ENCODE results near the gene IQCK.

The IQCK gene

DNA sequence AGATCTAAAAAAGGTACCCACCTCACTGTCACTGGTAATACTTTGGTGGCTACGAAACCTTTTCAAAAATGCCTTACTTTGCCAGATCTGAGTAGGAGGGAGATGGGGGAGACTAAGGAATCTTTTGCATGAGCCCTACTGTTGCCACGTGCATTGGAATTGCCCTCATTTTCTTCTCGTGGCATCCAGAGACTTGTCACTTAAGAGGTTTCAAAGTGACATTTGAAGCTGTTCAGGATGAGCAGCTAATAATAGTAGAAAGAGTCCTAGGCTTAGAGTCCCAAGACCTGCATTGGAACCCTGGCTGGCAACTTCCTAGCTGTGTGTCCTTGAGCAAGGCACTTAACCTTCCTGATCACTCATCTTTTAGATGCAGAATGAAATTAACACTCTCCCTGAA, 123.1 kb downstream of the IQCK start:
- no peak for DNase-seq

DNA sequence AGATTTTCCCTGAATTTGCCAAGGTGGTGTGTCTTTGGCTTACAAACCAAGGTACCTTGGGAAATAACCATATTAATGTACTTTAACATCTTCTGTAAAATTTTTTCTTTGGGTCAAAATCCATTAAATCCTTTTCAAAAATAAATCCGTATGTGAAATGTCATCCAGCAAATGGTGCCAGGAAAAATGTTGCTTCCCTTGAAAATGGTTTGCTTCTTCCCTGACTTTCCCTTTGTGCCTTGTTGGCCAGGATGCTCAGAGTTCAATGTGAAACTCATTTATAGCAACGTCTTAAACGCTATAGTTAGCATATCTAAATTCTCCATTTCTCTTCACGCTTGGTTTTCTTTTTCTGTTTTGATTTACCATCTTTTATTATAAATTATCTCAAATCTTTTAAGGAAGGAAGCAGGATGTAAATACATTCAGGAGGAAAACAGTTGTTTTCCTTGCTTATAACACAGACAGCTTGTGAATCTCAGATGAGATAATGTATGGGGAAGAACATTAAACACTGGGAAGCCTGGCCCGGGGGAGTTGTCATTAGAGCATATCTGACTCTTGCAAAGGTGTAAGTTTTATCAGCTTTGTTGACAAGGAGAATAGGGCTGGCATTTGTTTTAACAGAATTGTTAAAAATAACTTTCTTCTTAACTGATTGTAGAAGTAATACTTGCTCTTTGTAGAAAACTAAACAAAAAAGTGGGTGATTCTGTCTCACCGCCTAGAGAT, 124.5 kb downstream of the IQCK start:
- DNase-seq = no peak

DNA sequence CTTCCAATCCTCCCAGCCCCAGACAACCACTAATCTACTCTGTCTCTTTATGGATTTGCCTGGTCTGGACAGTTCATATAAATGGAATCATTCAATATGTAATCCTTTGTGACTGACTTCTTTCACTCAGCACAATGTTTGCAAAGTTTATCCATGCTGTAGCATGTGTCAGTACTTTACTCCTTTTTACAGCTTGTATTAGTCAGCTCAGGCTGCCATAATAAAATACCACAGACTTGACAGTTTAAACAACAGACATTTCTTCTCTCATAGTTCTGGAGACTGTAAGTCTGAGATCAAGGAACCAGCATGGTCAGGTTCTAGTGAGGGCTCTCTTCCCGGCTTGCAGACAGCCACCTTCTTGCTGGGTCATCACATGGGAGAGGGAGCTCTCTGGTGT, 125.3 kb downstream of the IQCK start:
- no peak for DNase-seq

DNA sequence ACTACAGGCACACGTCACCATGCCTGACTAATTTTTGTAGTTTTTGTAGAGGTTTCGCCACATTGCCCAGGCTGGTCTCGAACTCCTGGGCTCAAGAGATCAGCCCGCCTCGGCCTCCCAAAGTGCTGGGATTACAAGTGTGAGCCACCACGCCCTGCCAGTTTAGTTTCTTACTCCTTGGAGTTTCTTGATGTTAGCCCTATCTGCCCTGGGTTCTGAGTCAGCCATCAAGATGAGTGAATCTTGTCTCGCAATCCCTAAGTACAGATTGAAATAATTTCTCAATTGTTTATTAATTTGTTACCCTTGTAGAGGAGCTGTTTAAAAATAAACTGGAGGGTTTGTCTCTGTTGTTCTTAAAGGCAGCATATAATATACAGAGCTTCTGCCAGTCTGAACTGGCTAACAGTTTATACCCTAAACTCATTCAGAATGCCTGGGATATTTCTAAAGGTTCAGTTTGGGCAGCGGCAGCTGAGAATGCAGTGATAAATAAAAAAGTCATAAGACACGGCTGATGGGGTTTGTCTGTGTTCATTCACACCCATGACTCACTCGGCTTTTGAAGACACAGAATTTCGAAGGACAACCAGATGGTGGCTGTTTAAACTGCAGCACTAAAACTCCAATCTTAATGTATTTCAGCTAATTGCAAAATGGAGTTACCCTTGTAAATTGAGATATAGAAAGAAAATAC, 127.0 kb downstream of the IQCK start:
- DNase-seq = no peak

DNA sequence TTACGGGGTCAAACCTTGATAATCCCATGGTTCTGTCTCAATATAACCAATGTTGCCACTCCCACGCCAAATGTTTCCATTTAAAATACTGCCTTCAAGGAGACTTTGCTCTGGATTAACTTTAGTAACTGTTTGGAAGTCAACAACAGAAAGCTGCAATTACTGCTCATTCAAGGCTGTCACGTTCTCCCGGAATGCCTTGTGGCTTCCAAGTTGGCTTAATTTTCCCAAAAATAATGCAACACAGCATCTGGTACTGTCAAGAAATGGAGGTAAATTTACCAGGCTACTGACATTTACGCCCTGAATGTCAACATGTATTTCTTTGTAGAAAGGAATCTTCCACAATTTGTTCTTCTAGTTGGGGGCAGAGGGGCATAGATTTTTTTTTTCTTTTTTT, 128.4 kb downstream of the IQCK start:
- no peak for DNase-seq

DNA sequence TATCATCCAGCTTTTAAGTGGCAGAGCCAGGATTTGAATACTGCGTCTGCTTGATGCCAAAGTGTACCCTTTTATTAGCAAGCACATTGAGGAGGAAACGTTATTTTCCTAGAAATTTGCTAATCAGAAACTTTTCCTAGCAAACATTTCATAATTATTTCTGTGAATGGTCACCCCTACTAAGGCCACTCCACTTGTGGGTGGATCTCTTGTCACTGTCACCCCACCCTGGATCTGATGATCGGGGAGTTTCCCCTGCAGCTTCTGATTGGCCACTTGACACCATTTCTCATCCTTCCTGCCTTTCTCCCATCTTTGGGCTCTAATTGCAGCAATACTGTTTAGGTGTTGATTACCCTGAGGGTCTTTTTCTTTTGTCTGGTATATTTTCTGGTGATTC, 130.7 kb downstream of the IQCK start:
- DNase-seq = no peak

DNA sequence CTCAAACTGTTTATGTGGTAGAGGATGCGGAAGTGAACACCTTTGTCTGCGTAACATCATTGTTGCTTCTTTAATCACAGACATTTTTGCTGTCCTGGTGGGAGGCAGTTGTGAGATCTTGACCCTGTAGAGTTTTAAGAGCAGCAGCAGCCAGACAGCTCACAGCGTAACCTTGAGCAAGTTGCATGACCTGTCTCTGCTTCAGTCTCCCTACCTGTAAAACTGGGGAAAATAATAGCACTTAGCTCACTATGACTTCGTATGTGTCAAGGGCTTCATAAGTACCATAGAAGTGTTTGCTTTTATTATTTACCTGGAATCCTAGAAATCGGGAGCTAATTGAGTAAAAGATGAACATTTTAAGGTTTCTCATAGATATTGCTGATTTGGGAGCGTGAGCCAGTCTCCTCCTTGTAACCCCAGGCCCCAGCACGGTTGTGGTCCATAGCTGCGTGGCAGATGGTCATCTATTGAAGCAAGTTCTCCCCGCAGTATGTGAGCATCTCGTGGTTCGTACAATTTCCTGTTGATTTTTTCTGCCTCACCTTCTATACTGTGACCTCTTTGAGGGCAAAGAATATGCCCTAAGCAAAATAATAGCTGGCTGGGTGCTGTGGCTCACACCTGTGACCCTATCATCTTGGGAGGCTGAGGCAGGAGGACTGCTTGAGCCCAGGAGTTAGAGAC, 132.2 kb downstream of the IQCK start:
- no peak for DNase-seq

DNA sequence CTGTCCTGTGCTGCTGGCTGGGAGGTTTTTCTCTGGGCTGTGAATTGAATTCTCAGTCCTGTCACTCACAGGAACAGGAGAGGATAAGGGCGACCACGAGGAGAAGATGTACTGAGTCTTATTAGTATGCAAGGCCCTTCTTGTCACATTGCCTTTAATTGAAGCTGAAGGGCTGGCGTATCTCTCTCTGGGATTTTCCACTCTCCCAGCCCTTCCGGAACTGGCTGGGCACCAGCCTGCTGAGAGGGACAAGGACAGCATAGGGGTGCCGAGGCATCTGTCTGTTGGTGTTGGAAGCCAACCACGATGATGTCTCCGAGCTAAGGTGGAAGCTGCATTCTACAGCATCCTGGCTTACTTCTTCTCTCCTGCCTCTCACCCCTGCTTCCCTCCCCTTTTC, 133.4 kb downstream of the IQCK start:
- DNase-seq = no peak

DNA sequence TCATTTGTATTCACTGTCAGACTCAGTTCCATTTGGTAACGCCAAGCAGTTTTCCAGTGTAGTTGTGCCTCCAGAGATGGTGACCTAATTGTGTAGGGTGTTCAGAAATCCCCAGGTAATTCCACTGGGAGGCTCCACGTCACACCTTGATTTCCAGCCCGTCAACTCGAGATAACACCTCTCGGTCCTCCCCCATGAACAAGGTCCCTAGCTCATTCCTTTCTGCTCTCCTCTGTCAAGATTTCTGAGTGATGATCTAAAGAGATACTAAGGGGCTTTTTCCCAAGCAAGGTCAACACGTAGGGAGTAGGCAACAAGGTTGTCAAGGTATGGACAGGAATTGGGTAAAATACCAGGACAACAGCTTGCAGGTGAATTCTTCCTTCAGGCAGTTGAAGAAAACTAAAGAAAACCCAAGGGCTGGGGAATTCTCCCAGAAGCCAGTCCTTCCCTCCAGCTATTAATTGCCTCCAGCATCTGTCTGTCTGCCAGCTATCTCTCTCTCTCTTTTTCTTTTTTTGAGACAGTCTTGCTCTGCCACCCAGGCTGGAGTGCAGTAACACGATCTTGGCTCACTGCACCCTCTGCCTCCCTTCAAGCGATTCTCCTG, 135.2 kb downstream of the IQCK start:
- DNase-seq = no peak

DNA sequence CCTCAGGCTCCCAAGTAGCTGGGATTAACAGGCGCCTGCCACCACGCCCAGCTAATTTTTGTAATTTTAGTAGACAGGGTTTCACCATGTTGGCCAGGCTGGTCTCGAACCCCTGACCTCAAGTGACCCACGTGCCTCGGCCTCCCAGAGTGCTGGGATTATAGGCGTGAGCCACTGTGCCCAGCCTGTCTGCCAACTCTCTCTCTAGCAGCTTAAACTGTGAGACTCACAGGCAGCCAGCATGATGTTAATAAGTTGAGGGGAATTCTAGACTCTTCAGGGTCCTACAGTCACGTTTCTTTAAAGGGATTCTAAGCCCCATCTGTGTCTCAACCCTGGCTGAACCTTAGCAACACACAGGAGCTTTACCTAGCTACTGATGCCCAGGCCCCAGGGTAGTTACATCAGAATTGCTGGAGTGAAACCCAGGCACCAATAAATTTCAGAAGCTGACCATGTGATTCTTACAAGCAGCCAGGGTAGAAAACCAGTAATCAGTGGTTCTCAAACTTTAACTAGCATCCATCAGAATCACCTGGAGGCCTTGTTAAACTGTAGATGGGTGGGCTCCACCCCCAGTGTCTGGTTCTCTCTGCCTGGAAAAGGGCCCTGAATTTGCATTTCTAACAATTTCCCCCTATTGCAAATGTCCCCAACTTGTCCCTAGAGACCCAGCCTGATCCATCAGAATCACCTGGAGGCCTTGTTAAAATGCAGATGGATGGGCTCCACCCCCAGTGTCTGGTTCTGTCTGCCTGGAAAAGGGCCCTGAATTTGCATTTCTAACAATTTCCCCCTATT, 135.9 kb downstream of the IQCK start:
- DNase-seq = no peak

DNA sequence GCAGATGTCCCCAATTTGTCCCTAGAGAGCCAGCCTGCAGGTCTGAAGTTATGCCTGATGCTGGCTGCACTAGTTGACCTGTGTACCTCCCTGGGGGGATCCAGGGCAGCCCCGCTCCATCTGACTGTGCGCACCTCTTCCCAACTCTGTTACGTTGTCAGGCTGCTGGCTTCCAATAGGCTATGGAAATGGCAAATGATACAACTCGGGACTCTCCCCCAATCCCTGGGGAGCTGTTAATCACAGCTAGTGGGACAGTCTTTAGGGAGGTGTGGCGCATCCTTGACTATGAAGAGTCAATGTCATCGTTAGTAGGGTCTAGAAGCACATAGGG, 136.4 kb downstream of the IQCK start:
- DNase-seq = no peak

DNA sequence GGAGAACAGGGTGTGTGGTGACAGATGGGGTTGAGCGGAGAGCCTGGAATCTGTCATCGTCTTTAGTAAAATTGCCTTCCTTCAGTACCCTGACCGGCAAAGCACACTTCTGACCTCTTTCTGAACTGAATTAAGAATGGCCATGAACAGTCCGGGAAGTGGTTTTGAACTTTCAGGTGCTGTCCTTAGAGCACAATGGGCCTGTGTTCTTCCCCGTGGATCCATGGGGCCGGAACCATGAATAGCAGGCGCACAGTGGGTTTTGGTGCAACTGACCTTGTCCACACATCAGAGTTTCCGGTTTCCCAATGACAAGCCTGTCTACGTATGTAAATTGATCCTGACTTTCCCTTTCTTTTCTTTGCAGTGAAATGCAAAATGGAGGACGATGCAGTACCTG, 138.0 kb downstream of the IQCK start:
- no peak for DNase-seq

DNA sequence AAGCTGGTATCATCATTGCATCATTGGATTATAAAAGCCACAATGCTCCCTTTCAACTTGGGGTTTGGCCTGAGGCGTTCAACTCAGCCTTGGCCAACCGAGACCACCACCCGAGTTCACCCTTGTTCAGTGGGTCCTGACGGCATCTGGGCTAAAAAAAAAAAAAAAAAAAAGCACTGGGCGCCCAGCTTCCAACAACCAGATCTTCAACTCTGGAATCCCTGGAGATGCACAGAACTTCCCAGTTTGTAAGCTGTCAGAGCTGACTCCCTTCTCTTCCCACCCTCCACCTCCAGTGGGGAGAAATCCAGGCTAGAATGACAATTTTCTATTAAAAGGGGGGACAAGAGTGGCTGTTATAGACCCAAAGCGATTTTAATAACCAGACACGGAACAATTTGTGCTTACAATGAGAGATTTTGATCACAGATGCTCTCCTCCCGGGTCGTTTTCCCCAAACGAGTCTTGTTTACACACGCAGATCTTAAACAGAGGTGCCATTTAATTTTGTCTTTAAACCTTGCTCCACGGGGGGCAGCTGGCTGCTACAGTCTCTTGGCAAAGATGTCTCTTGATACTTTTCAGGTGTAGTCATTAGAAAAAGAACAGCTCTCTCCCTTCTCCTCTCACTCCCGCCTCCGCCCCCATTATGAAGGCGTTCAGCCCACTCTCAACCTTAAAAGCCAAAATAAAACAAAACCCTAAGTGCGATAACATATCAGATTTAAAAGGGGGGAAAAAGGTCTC, 139.7 kb downstream of the IQCK start:
- DNase-seq = no peak

DNA sequence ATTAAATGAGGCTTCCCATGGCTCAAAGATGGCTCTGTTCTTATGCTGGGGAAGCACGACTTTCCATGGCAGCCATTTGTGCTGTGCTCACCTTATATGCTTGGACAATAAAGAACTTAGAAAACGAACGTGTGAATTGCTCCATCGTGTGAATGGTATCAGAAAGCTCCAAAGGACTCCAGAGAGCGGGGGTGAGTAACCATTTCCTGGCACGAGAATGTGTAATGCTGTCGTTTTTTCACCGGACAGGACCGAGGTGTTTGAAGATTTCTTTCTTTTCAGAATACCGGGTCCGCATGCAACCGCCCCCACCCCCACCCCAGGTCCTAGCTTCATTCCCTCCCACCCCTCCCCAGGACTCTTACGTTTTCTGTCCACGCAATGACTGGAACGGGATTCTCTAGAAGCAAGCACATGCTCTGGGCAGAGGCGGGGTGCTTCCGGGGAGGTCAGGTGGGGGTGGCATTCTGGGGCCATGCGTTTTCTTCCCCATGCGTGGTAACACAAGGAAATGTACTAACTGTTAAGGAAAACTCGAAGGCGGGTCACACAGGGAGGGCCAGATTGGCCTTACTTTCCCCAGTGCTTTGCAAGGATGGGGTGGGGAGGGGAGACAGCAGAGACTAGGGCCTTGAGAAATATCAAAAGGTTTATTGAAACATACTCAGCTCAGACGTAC, 140.4 kb downstream of the IQCK start:
- no peak for DNase-seq

DNA sequence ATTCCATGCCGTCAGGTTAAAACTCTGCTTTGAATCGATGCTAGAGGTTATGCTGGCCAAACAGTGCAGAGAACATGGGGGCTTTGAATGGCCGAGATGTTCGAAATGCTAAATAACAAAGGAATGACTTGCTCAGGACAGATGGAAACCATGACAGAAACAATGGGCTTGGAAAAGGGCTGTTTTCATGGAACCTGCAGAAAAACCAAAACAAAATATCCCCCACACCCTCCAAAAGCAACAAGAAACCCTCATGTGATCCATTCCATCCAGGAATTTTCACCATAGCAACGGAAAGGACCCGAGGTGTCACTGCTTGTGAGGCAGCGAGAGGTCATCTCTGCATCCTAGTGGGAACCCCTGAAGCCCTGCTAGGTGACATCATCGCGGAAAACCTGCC, 141.1 kb downstream of the IQCK start:
- no peak for DNase-seq

DNA sequence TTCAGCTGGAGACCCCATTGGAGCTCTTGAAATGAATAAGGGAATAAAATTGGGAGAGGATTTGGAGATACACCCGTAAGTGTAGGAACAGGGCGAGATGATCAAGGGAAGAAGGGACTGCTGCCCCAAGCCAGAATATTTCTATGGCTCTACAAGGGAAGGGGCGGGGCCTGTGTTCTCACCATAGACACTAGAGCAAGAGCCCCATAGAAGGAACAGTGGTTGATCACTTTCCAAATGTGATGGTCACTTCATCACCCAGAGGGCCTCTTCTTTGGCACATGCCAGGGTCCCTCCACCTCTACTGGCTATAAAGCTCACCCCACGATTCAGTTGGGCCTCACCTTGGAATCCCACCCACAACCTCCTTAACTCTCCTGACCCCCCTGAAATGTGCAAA, 141.5 kb downstream of the IQCK start:
- DNase-seq = no peak

DNA sequence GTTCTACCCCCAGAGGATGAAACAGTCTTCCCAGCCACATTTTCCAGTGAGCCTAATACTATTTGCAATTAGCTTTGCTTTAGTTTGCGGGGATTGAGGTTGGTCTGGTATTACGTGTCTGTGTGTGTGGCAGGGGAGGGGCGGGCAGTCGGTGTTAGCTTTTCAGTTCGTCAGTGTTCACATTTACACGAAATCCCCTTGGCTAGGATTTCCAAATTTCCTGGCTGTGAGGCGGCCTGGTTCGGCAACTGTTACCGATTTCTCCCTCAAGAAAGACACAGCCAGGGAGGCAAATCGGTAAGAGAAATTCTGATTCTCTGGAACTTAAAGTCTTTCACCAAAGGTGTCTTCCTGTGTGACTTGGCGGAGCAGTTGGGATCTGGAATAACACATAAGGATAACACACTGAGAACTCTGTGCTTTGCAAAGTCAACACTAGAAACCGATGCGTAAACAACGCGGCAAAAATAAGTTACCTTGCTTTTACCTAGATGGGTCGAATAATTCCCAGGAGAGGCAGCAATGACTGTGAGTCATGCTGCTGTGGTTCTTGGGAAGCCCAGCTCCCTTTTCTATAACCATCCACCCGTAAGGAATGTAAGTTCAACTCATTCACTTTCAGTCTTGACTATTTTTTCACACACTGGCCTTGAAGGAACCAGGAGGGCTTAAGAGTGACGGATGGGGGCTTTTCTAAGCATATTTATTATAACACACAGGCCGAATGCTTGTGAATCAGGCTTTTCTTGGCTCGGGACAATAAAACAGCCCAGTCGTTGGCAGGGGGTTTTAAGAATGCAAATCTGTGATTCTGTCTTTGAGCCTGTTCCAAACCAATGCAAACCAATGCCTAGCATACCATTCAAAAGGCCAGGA, 142.3 kb downstream of the IQCK start:
- no peak for DNase-seq

DNA sequence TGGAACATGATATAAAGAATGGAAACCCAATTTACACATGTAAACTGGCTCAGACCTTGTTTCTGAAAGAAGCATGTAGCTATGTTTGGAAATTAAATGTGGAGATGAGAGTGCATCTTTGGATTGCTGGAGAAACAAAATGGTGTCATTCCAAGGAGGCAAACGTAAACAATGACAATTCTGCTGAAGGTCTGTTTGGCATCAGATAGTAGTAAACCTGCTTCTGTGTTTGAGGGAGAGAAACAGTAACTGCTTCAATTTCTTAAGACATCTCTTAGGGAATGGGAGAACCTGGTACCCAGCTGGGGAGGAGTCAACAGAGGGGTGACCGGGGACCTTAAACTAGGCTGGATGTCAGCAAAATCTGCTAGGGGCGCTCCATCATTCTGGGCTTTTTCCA, 143.1 kb downstream of the IQCK start:
- DNase-seq = no peak

DNA sequence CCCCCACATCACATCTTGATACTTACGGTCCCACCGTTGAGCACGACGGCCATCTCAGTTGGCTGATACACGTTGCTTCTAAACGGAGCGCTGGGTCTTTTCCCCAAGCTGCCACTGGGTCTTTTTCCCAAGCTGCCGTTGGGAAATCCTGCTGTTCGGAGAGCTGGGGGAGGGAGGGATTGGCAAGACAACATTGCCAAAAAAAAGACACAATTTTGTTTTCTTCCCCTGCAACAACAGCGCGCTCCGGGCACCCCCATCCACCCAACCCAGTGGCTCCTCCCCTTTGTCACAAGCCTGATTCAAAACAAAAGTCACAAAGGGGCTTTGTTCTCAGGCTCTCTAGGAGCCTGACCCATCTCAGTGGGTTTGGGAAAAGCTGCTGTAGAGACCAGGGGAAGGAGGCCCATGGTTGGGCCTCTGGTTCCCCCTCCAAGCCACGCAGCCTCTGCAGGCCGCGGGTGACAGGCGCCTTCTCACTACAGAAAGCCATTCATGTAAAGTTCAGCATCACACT, 143.8 kb downstream of the IQCK start:
- no peak for DNase-seq

DNA sequence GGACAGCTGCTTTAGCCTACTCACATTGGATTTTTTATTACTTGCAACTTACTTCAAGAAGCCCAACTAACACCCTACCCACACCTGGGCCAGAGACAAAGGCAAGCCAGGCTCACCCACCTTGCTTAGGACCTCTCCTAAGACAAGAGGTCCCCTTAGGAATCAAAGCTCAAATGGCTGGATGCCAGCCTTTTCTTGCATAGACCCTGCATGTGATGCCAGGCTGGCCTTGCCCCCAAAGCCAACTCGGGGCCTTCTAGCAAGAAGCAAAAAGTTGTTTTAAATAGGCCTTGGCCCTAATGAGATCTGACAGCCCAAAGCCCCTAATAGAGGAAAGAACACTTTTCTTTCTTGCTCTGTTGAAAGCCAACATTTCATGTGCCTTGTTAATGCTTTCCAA, 145.9 kb downstream of the IQCK start:
- no peak for DNase-seq

DNA sequence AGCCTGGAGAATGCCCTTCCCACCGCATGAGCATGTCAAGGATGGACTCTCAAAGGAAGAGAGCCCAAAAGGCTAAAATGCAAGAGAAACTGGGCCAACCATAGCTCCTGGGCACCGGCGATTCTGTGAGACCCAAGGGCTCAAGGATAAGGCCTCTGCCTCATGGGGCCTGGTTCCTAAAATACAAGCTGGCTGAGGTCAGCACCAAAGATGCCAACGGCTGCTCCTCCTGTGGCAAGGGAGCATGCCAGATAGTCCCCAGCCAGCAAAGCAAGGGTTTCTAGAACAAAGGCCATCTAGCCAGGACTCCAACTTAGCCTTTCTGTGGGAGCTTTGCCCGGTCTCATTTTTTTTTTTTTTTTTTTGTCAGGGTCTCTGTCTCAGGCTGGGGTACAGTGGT, 146.5 kb downstream of the IQCK start:
- no peak for DNase-seq

Data from NCI-H2081 treated with DMSO at 0.1 percent for 48 hours (cell line).